Measurements from ENCODE around the gene C11orf52.

Gene C11orf52

DNA sequence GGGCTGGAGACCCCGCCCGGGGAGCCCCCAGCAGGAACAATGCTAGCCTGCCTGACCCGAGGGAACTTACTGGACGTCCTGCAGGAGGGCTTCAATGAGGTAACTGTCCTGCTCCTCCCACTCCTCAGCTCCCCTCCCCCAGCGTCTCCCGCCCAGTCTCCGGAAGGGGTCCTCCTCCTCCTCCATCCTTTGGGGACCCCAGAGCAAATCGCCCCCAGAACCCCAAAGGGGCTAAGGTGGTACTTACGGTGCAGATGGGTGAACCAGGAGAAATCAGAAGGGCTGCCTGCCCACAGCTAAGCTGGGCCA is 18.7 kb downstream of the C11orf52 start:
- DNase-seq (ENCODE audit: extremely low read depth in 1 of 2, low read depth in 1 of 2), result no peak

DNA sequence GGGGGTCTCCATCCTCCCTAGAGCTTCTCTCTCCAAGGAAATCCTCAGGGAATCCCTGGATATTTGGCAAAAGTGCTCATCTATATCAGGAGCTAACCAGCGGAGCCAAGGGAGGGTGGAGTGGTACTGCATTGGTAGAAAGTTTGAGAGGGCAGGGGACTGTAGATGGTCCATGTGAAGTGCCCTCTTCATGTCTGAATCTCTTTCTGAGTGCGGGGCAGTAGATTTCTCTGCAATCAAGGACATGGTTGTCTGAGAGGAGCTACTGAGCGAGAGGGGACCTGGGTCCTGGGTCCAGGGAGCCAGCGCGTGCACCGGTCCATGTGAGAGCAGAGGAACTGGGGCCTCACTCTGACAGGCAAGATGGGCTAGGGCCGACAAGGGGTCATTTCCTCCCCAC is 19.1 kb downstream of the C11orf52 start:
- no peak for DNase-seq (ENCODE audit: extremely low read depth in 1 of 2, low read depth in 1 of 2)

DNA sequence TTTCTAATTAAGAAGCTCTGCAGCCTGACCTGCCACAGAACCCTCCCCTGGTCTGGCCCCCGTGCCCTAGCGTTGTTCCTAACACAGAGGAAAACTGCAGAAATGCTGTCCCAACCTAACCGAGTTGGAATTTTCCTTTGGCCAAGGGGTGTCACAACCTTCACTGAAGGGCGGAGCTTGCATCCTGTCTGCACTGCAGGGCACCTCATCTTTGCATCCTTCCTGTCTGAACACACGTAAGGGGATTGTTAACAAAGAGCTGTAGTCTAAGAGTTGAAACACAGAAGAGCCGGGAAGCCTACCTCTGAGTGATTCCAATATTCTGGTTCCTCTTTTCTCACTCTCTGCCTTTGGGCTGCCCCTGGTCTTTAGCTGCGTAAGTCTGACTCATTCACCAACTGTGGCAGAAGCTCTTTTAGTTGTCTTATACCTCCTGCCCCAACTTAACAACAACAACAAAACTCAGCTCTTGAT is 20.0 kb downstream of the C11orf52 start:
- no peak for DNase-seq (ENCODE audit: extremely low read depth in 1 of 2, low read depth in 1 of 2)

DNA sequence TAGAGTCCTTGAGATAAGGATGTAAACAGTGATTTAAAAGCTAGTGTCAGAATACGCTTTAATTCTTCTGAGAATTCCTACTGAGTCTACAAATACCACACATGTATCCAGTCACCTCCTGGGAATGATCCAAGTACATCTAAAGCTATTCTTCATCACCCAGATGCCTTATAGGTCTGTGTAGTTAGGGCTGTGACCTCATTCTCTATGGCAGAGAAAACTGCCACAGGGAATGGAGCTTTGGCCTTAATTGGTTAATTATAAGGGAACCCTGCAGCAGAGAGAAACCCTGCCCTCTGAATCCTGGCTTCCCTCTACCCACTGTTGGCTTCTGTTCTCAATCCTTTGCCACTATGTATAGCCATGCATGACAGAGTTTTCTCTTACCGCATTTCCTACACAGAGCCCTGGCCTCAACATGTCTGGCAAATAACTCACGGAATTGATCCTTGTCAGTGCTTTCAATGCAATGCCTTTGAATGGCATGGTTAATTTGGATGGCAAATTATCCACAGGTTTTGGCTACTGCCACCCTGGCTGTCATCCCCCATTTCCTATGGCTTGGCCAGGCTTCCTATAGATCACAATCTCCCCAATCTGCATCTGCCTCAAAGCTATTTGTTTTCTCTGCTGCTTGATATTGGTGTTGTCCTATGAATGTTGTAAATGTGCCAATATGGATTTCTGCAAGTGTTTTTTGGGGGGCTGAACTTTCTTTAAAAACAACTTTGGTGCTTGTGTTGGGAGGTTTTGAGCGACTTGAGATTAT is 21.3 kb downstream of the C11orf52 start:
- DNase-seq (ENCODE audit: extremely low read depth in 1 of 2, low read depth in 1 of 2), result no peak

DNA sequence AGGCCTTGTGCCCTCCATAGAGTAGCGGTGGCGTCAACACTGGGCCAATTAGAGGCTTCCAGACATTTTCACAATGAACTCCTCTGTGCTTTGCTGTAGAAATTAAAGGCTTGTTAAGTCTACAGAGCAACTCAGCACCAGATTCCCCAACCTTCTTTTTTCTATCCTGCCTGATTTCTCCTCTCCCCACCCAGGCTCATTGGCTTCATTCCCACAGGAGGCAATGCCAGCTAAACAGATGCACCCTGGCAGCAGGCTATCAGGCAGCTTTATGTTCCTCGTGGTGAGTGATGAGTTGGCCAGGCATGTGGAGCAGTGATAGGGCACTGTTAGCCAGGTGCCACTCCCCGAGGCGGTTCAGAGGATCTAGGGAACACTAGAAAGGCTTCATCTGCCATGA is 23.2 kb downstream of the C11orf52 start:
- no peak for DNase-seq (ENCODE audit: extremely low read depth in 1 of 2, low read depth in 1 of 2)

- no peak for DNase-seq (ENCODE audit: extremely low read depth in 1 of 2, low read depth in 1 of 2)
These were observed 24.1 kb downstream of the C11orf52 start for GRCh38 chr11:111942829-111943228.

GRCh38 chr11:111944139-111944538 is 25.4 kb downstream of the C11orf52 start:
- no peak for DNase-seq (ENCODE audit: extremely low read depth in 1 of 2, low read depth in 1 of 2)

- no peak for DNase-seq (ENCODE audit: extremely low read depth in 1 of 2, low read depth in 1 of 2)
These were observed 25.9 kb downstream of the C11orf52 start for GRCh38 chr11:111944651-111945051.

DNA sequence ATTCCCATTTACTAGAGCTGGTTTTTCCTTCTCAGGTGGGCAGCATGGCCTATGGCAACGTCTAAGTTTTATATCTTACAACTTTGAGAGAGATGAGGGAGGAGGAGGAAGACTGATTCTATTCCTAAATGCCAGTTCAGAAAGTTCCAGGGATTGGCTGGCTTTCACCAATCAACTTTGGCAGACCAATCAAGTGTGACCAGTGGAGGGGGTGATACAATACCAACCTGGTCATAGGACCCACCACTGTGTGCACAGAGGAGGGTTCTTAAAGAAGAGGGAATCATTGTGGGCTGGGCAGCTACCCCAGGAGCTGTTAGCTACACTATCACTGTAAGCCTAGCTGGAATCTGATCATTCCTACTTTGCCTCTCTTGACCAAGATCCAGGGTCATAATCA is 26.5 kb downstream of the C11orf52 start:
- DNase-seq (ENCODE audit: extremely low read depth in 1 of 2, low read depth in 1 of 2), result no peak

GRCh38 chr11:111946499-111946898 is 27.8 kb downstream of the C11orf52 start:
- no peak for DNase-seq (ENCODE audit: extremely low read depth in 1 of 2, low read depth in 1 of 2)

DNA sequence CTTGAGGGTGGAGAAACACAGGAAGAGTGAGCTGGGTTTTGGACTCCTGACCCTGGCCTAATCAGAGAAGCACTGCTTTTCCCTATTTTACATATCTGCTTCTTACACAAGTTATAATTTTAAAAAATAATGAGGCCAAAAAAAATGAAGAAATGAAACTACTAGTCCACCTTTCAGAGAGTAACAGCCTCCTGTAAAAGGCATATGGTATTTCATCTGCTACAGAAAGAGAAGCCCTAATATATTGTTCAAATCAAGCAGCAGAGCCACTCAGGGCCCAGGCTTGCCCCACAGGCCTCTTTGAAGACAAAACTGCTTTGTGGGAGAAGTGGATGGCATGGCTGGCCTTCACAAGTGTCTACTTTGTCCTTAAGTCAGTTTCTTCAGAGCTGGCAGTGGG is 28.4 kb downstream of the C11orf52 start:
- DNase-seq (ENCODE audit: extremely low read depth in 1 of 2, low read depth in 1 of 2), result no peak

DNA sequence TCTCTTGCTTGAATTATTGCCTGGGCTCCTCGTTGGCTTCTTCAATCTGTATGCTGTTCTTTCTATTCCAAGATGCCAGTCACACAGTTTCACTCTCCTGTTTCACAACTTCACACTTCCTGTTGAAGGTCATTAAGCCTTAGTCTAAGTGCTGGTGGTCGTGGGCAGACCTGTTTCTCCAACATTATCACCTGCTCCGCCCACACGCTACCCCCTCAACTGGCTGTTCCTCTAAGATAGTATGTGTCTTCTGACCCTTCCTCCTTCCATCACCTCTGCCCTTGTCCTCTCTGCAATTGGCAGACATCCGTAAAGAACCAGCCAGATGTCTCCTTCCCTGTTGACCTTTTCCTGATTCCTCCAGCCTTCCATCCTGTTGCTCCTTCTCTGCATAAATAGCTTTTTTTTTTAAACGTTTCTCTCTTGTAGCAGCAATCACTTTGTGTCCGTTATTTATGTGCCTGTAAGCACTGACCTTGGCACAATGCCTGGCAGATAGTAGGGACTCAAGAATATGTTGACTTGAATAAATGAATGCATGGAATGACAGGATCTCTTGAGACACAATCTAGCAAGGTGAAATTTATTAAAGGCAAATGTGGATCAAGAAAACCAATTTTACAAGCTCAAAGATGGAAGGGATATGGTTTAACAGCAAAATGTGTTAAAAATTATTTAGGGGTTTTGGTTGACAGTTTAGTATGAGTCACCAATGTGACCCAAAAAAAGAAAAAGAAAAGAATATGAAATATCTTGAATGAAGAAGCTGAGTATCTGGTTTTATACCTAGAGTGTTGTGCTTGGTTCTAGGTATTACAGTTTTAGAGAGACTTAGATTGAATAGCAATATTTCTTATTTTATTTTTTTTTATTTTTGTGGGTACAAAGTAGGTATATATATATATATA is 31.1 kb downstream of the C11orf52 start:
- DNase-seq (ENCODE audit: extremely low read depth in 1 of 2, low read depth in 1 of 2), result no peak

DNA sequence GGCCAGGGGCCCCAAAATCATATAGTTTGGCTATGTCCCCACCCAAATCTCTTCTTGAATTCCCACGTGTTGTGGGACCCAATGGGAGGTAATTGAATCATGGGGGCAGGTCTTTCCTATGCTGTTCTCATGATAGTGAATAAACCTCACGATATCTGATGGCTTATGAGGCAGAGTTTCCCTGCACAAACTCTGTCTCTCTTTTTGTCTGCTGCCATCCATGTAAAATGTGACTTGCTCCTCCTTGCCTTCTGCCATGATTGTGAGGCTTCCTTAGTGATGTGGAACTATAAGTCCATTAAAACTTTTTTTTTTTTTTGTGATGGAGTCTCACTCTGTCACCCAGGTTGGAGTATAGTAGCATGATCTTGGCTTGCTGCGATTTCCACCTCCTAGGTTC is 32.9 kb downstream of the C11orf52 start:
- DNase-seq (ENCODE audit: extremely low read depth in 1 of 2, low read depth in 1 of 2), result no peak

GRCh38 chr11:111954154-111954553 is 35.4 kb downstream of the C11orf52 start:
- DNase-seq (ENCODE audit: extremely low read depth in 1 of 2, low read depth in 1 of 2), result no peak

GRCh38 chr11:111957663-111958444 is 39.1 kb downstream of the C11orf52 start:
- DNase-seq (ENCODE audit: extremely low read depth in 1 of 2, low read depth in 1 of 2), result no peak

GRCh38 chr11:111960916-111961315 is 42.2 kb downstream of the C11orf52 start:
- DNase-seq (ENCODE audit: extremely low read depth in 1 of 2, low read depth in 1 of 2), result no peak

DNA sequence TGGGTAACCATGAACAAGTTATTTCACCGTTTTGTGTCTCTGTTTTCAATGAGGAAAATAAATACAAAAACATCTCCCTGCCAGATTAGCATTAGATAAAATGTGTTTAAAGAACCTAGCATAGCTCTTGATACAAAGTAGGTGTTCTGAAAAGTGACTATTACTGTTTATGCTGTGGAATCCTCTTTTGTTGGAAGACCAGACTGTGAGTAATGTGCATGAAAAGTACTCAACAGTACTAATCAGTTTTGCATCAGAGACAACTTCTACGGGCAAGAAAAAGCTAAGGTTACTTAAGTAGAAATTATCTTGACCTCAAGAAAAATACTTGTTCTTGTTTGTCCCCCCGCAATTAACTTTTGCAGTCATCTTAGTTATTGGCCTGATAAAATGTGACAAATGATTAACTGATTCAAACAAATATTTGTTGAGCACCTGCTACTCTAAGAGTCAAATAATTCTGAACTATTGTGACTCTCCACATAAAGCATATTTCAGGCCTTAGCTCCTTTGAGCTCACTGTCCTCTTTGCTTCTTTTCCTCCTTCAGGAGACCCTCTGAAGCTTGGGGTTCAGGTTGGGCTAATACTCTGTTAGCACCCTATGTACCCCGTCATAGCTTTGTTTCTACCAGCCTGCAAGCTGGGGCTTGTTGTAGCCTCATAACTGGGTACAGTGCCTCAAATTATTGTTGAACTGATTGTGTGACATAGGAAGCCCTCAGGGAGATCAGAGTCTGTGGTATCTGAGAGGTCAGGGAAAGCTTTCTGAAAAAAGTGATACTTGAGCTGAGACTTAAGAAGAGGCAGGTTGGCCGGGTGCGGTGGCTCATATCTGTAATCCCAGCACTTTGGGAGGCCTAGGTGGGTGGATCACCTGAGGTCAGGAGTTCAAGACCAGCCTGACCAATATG is 42.9 kb downstream of the C11orf52 start:
- no peak for DNase-seq (ENCODE audit: extremely low read depth in 1 of 2, low read depth in 1 of 2)

DNA sequence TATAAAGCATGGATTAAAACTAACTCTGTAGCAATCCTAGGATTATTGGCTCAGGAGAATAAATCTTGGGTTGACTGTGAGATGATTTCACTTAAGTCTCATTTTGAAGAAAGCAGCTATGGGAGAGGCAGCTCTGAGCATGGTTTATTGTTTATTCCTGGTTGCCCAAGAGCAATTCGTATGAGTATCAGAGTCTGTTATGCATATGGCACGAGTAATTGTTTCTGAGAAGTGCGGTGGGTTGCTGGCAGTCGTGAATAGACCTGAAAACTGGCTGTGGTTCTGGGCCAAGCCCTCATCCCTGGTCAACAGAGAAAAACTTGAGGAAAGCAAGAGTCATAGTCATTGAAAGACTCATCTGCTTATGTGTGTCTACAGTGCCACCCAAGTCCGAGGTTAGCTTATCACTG is 45.2 kb downstream of the C11orf52 start:
- DNase-seq (ENCODE audit: extremely low read depth in 1 of 2, low read depth in 1 of 2), result peak in 1 of 2 donors; percentile 53

DNA sequence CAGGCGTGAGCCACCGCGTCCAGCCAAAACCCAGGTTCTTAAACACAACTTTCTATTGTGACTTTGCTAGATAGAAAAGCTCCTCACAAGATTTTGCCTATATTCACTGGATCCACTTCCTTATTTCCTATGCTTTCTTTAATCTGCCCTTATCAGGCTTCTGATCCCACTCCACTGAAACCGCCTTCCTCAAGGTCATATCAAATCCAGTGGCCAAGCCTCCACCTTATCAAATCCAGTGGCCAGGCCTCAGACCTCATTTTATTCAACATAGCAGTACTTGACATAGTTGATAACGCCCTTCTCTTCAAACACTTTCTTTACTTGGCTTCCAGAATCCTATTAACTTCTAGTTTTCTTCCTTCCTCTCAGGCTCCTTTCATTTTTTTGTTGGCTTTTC is 48.0 kb downstream of the C11orf52 start:
- no peak for DNase-seq (ENCODE audit: extremely low read depth in 1 of 2, low read depth in 1 of 2)

DNA sequence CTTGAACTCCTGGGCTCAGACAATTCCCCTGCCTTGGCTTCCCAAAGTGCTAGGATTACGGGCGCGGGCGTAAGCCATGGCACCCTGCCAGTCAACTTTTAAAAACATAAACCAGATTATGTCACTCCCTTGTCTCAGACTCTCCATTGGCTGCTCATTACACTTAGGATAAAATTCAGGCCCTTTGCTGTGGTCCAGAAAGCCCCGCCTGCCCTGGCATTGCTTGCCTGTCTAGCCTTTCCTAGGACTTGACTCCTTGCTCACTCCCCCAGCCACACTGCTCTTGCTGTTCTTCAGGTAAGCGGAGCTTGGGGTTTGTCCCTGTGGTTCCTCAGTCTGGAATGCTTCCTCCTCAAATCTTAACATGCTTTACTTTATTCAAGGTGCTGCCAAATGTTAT is 48.9 kb downstream of the C11orf52 start:
- no peak for DNase-seq (ENCODE audit: extremely low read depth in 1 of 2, low read depth in 1 of 2)
